Measurements from ENCODE around the gene KRT80.

GRCh38 chr12:52186118-52186840 lies 5.5 kb downstream of the KRT80 start:
- TF ChIP-seq, protein P1, sequence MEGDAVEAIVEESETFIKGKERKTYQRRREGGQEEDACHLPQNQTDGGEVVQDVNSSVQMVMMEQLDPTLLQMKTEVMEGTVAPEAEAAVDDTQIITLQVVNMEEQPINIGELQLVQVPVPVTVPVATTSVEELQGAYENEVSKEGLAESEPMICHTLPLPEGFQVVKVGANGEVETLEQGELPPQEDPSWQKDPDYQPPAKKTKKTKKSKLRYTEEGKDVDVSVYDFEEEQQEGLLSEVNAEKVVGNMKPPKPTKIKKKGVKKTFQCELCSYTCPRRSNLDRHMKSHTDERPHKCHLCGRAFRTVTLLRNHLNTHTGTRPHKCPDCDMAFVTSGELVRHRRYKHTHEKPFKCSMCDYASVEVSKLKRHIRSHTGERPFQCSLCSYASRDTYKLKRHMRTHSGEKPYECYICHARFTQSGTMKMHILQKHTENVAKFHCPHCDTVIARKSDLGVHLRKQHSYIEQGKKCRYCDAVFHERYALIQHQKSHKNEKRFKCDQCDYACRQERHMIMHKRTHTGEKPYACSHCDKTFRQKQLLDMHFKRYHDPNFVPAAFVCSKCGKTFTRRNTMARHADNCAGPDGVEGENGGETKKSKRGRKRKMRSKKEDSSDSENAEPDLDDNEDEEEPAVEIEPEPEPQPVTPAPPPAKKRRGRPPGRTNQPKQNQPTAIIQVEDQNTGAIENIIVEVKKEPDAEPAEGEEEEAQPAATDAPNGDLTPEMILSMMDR (IDR thresholded peaks at IDR 0.05 in 8 of 11, conservative IDR thresholded peaks at IDR 0.05 in 3 of 11) = no peak
- no peak for TF ChIP-seq POLR2AphosphoS5 (IDR thresholded peaks at IDR 0.05)

Measured in spleen (tissue), 7 donors.